ENCODE measurements around the gene FGF14.

The FGF14 gene

GRCh38 chr13:102237230-102237629 is 164.6 kb downstream of the FGF14 start:
- no peak for DNase-seq (ENCODE audit: extremely low read depth, low read depth)
- TF ChIP-seq, protein P1, sequence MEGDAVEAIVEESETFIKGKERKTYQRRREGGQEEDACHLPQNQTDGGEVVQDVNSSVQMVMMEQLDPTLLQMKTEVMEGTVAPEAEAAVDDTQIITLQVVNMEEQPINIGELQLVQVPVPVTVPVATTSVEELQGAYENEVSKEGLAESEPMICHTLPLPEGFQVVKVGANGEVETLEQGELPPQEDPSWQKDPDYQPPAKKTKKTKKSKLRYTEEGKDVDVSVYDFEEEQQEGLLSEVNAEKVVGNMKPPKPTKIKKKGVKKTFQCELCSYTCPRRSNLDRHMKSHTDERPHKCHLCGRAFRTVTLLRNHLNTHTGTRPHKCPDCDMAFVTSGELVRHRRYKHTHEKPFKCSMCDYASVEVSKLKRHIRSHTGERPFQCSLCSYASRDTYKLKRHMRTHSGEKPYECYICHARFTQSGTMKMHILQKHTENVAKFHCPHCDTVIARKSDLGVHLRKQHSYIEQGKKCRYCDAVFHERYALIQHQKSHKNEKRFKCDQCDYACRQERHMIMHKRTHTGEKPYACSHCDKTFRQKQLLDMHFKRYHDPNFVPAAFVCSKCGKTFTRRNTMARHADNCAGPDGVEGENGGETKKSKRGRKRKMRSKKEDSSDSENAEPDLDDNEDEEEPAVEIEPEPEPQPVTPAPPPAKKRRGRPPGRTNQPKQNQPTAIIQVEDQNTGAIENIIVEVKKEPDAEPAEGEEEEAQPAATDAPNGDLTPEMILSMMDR (IDR thresholded peaks at IDR 0.05; ENCODE audit: low read depth, low read length, missing control alignments), result no peak
- H3K4me3 ChIP-seq (replicated peaks; ENCODE audit: low read depth, low read length), result no peak overlapping the region

GRCh38 chr13:102236830-102237229 is 165.0 kb downstream of the FGF14 start:
- no peak overlapping the region for H3K4me3 ChIP-seq (replicated peaks; ENCODE audit: low read depth, low read length)
- TF ChIP-seq, protein P1 (IDR thresholded peaks at IDR 0.05; ENCODE audit: low read depth, low read length, missing control alignments), result no peak
- DNase-seq (ENCODE audit: extremely low read depth, low read depth), result no peak

- TF ChIP-seq, protein P1 (IDR thresholded peaks at IDR 0.05; ENCODE audit: low read depth, low read length, missing control alignments), result no peak
- H3K4me3 ChIP-seq (replicated peaks; ENCODE audit: low read depth, low read length), result no peak overlapping the region
- no peak for DNase-seq (ENCODE audit: extremely low read depth, low read depth)
These were observed 165.5 kb downstream of the FGF14 start for GRCh38 chr13:102236341-102236740.

DNA sequence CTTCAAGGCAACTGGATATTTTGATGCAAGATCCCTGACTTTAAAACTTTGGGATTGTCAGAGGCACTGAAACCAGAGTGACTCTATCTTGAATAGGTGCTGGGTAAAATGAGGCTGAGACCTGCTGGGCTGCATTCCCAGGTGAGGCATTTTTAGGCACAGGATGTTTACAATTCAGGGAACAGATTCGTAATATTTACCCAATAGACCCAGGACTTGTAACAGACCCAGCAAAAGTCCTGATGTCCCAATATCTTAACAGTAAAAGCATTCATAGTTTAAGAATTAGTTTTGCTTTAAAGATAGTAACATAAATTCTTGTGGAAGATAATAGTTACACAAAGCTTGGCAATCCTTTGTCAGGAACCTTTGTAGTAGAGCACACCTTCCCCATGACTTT is 166.2 kb downstream of the FGF14 start:
- no peak for DNase-seq (ENCODE audit: extremely low read depth, low read depth)
- TF ChIP-seq, protein P1 (IDR thresholded peaks at IDR 0.05; ENCODE audit: low read depth, low read length, missing control alignments), result no peak
- H3K4me3 ChIP-seq (replicated peaks; ENCODE audit: low read depth, low read length), result no peak overlapping the region

- TF ChIP-seq, protein P1 (IDR thresholded peaks at IDR 0.05; ENCODE audit: low read depth, low read length, missing control alignments), result no peak
- no peak overlapping the region for H3K4me3 ChIP-seq (replicated peaks; ENCODE audit: low read depth, low read length)
These were observed 167.2 kb downstream of the FGF14 start for GRCh38 chr13:102234618-102235017.

GRCh38 chr13:102233566-102234208 is 168.2 kb downstream of the FGF14 start:
- DNase-seq (ENCODE audit: extremely low read depth, low read depth), result no peak
- no peak overlapping the region for H3K4me3 ChIP-seq (replicated peaks; ENCODE audit: low read depth, low read length)
- TF ChIP-seq, protein P1 (IDR thresholded peaks at IDR 0.05; ENCODE audit: low read depth, low read length, missing control alignments), result no peak

More at GRCh38 chr13:102234618-102235017, 167.2 kb downstream of the FGF14 start:
- DNase-seq (ENCODE audit: extremely low read depth, low read depth), result no peak

- no peak for DNase-seq (ENCODE audit: extremely low read depth, low read depth)
- TF ChIP-seq, protein P1 (IDR thresholded peaks at IDR 0.05; ENCODE audit: low read depth, low read length, missing control alignments), result no peak
- H3K4me3 ChIP-seq (replicated peaks; ENCODE audit: low read depth, low read length), result no peak overlapping the region
These were observed 170.4 kb downstream of the FGF14 start for GRCh38 chr13:102231479-102231878.

All from HFF-Myc (cell line).